ENCODE measurements around the gene ZFPM1. TPM values are rescaled to one million over a fixed set of nuclear protein-coding genes. Genes with fewer than 3 reads are reported as not detected.

The ZFPM1 gene
- total RNA-seq, 1 donor from 2014 or later: 5.7 TPM

DNA sequence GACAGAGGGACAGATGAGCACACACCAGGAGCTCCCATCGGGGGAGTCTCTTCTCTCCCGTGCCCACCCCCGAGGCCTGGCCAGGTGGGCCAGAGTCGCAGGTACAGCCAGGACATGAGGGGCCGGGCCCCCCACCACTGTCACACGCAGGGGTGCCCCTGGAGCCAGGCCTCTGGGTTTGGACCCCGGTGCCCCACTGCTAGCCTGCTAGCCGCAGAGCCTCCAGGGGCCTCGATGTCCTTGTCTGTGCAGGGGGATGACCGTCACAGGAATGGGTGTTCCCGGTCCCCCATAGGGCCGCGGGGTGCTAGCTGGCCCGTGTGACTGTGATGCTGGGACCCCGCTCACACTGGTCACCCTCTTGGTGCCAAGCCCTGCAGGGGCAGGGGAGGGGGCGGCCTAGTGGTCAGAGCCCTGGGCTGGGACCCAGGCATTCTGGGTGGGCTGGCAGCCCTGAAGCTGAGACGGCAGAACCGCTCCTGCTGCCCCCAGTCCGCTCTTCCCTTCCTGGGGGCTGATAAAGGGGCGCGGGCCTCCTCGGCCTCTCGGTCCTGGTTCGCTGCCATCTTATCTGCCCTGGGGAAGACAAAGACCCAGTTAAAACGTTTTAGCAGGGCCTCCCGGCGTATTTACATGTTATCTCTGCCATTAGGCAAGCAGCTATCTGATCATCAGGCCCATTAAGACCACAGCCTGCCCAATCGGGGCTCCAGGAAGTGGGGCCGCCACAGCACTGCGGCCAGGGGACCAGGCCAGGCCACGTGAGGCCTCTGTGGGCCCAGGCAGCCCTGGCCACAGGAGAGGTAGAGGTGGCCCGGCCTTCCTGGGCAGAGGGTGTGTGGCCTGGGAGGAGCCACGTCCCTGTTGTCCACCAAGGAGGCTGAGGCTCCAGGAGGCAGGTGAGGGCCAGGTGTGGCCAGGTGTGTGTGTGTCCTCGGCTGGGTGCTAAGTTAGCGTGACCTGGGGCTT is 59.9 kb downstream of the ZFPM1 start:
- intact Hi-C loops (cut with micrococcal nuclease): no loop called here
- Histone ChIP-seq H3K4me3 (no peak overlapping the region), H3K27ac (replicated peaks) (no peak overlapping the region), H3K4me1 (no peaks in the 10 kb centered on the region), H3K27me3 (ENCODE audit: low read depth) (no peaks in the 10 kb centered on the region), H3K9me3 (replicated peaks) (no peaks in the 10 kb centered on the region), H3K36me3 (no peaks in the 10 kb centered on the region)
- no peak for DNase-seq
- TF ChIP-seq CTCF (IDR thresholded peaks at IDR 0.05; ENCODE audit: borderline replicate concordance): no peak

- Histone ChIP-seq H3K27me3 (ENCODE audit: low read depth) (no peaks in the 10 kb centered on the region), H3K27ac (replicated peaks) (no peak overlapping the region), H3K36me3 (no peaks in the 10 kb centered on the region), H3K4me1 (no peaks in the 10 kb centered on the region), H3K4me3 (no peak overlapping the region), H3K9me3 (replicated peaks) (no peaks in the 10 kb centered on the region)
- TF ChIP-seq CTCF (IDR thresholded peaks at IDR 0.05; ENCODE audit: borderline replicate concordance): no peak
- no peak for DNase-seq
- intact Hi-C loops (cut with micrococcal nuclease): no loop called here
Observed at GRCh38 chr16:88514070-88514469, 61.0 kb downstream of the ZFPM1 start.

DNA sequence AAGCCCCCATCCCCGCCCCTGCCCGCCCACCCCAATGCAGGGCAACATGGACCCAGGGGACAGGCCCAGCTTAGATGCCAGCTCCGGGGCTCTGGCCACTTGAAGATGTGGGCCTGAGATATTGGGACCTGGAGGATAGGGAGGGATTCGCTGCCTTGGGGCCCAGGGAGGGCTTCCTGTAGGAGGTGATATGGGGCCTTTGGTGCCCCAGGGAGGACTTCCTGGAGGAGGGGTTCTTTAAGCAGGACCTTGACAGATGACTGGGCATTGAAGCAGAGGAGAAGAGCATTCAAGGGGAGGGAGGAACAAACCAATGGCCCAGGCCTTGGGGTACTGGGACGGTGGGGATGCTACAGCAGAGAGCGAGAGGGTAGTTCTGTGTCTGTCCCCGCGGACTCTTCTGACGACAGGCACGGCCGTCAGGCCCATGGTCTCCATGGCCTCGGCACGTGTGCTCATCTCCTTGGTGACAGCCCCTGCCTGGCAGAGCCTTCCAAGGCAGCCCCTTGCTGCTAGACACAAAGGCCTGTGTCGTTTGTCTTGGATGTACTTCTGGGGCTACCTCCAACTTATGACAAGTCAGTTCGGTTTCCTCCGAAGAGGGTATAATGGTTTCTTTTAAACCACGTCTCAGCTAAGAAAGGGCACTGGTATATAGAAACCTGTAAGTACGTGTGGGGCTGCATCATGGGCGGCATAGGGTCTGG is 61.6 kb downstream of the ZFPM1 start:
- no peak overlapping the region for H3K4me3 ChIP-seq
- no peak for DNase-seq
- H3K36me3 ChIP-seq: no peaks in the 10 kb centered on the region
- H3K27me3 ChIP-seq (ENCODE audit: low read depth): no peaks in the 10 kb centered on the region
- intact Hi-C loops (cut with micrococcal nuclease): no loop called here
- H3K4me1 ChIP-seq: no peaks in the 10 kb centered on the region
- H3K27ac ChIP-seq (replicated peaks): no peak overlapping the region
- H3K9me3 ChIP-seq (replicated peaks): no peaks in the 10 kb centered on the region
- no peak for TF ChIP-seq CTCF (IDR thresholded peaks at IDR 0.05; ENCODE audit: borderline replicate concordance)

GRCh38 chr16:88515371-88515770 is 62.3 kb downstream of the ZFPM1 start:
- Histone ChIP-seq H3K4me3 (no peak overlapping the region), H3K36me3 (no peaks in the 10 kb centered on the region), H3K27ac (replicated peaks) (no peak overlapping the region), H3K9me3 (replicated peaks) (no peaks in the 10 kb centered on the region), H3K27me3 (ENCODE audit: low read depth) (no peaks in the 10 kb centered on the region), H3K4me1 (no peaks in the 10 kb centered on the region)
- intact Hi-C loops (cut with micrococcal nuclease): no loop called here
- no peak for TF ChIP-seq CTCF (IDR thresholded peaks at IDR 0.05; ENCODE audit: borderline replicate concordance)
- no peak for DNase-seq

DNA sequence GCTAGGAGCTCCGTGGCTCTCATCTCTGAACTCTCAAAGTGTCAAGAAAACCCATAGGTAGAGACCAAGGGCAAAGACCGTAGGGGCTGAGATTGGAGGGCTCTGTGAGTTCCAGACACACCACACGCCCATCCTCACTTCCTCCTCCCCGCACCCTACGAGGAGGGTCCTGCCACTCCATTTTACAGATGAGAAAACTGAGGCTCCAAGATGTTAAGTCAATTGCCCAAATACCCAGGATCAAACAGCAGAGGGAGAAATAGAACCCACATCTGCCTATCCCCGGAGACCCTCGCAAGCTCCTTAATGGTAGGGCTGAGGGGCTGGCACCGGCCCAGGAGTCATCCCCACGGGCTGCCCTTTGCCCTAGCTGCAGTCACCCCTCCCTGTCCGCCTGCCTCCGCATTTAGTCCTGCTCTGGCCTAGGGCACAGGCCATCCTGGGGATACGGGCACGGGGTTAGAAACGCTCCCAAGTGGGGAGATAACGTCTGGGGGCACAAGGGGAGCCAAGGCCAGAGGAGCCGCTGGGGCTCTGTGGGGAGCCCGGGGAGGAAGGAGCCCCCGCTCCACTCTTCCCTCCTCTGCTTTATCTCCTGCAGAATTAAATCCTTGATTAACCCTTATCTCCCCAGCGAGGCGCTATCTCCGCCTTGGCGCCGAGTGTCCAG is 63.0 kb downstream of the ZFPM1 start:
- no peak for DNase-seq
- intact Hi-C loops (cut with micrococcal nuclease): no loop called here
- no peaks in the 10 kb centered on the region for H3K9me3 ChIP-seq (replicated peaks)
- H3K36me3 ChIP-seq: no peaks in the 10 kb centered on the region
- H3K4me1 ChIP-seq: no peaks in the 10 kb centered on the region
- no peak overlapping the region for H3K27ac ChIP-seq (replicated peaks)
- TF ChIP-seq CTCF (IDR thresholded peaks at IDR 0.05; ENCODE audit: borderline replicate concordance): no peak
- no peak overlapping the region for H3K4me3 ChIP-seq
- no peaks in the 10 kb centered on the region for H3K27me3 ChIP-seq (ENCODE audit: low read depth)
